GM15510 (cell line): ENCODE data around the gene GSTCD.

Experiments
- POLR2A ChIP-seq: IDR thresholded peaks from 3 replicates; pipeline ENCODE4 v1.6.1; 2011; ENCODE audit warnings: borderline replicate concordance; ENCODE audit not compliant: insufficient read length; ENCODE audit errors: extremely low read depth

The GSTCD gene

GRCh38 chr4:105843941-105844340 is 135.4 kb downstream of the GSTCD start:
- no peak for TF ChIP-seq POLR2A

- no peak for TF ChIP-seq POLR2A
These were observed 137.0 kb downstream of the GSTCD start for GRCh38 chr4:105845559-105845958.

GRCh38 chr4:105851196-105851595 is 142.6 kb downstream of the GSTCD start:
- TF ChIP-seq POLR2A = no peak

- TF ChIP-seq POLR2A = no peak
These were observed 150.0 kb downstream of the GSTCD start for GRCh38 chr4:105858466-105859040.

- no peak for TF ChIP-seq POLR2A
These were observed 150.6 kb downstream of the GSTCD start for GRCh38 chr4:105859233-105859632.

GRCh38 chr4:105870963-105871362 is 162.4 kb downstream of the GSTCD start:
- TF ChIP-seq POLR2A = no peak

GRCh38 chr4:105871997-105872396 is 163.4 kb downstream of the GSTCD start:
- TF ChIP-seq POLR2A = no peak

GRCh38 chr4:105875233-105875632 is 166.6 kb downstream of the GSTCD start:
- TF ChIP-seq POLR2A = no peak

- no peak for TF ChIP-seq POLR2A
These were observed 170.1 kb downstream of the GSTCD start for GRCh38 chr4:105878668-105879067.

GRCh38 chr4:105887508-105887907 is 178.9 kb downstream of the GSTCD start:
- TF ChIP-seq POLR2A = no peak

GRCh38 chr4:105894660-105895582 is 186.3 kb downstream of the GSTCD start, which contains the start of gene NPNT:
NPNT (plus strand) TSS chr4:105895471; CDS start chr4:105895653, 182 bp downstream.
- TF ChIP-seq POLR2A = no peak

GRCh38 chr4:105895583-105896460 is 187.2 kb downstream of the GSTCD start:
- TF ChIP-seq POLR2A = no peak

- TF ChIP-seq POLR2A = no peak
These were observed 187.9 kb downstream of the GSTCD start for GRCh38 chr4:105896461-105896942.
